SK-MEL-5 (cell line): ENCODE results near the gene AGBL4. TPM values are rescaled to one million over a fixed set of nuclear protein-coding genes. Genes with fewer than 3 reads are reported as not detected.

Source experiments
- DNase-seq: peaks from one replicate; pipeline ENCODE4 v3.0.0-alpha.2; 2016; ENCODE audit warnings: low read depth, low spot score
- in situ Hi-C: cut with HindIII; loops from 2 replicates; pipeline ENCODE4 v1.10.0; 2016; ENCODE audit warnings: low sequenced_read_pairs, high pct_unique_total_duplicates, low pct_unique_long_range_greater_than_20kb
- total RNA-seq: library from RNA; depleted of rRNA; stranded (reverse); fragments of >200 nt; shearing (Covaris generic); gene quantifications from 2 replicates; pipeline ENCODE4 v1.2.3, GENCODE V29; 2014

The AGBL4 gene
- total RNA-seq, 1 experiment from 2014 or later = 0.50 TPM

- in situ Hi-C loops = no loop called here
- DNase-seq = no peak
Measured at GRCh38 chr1:49541096-49541752, 482.5 kb downstream of the AGBL4 start.

DNA sequence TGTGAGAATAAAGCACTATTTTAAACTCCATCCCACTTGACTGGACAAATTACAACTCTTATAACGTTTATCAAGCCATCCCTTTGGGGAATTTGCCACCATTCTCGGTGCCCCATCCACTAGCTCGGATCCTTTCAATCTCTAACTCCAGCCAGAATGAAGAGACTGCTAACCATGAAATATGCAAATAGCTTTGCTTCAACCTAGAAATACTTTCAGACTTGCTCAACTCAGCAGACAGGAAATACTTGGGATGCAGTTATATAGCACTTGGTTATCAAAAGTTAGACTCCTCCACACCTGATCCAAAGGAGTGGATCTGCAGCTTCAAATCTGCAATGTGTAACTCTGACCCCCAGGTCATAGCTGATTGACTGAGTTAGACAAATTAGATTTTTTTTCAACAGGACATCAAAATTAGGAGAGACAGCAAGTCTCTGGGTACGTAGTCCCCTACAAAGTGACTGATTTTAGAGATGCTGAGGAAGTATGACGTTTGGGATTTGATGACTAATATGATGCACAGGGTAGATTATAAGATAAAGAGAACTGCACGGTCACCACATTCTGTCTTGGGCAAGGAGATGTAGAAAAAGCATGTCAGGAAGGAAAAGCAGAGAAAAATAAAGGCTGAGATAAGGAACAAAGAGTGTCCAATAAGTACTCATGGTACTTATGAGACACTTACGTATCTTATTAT, 496.0 kb downstream of the AGBL4 start:
- DNase-seq = no peak
- in situ Hi-C loops = no loop called here

GRCh38 chr1:49526672-49527071, 497.1 kb downstream of the AGBL4 start:
- no peak for DNase-seq
- in situ Hi-C loops = no loop called here

DNA sequence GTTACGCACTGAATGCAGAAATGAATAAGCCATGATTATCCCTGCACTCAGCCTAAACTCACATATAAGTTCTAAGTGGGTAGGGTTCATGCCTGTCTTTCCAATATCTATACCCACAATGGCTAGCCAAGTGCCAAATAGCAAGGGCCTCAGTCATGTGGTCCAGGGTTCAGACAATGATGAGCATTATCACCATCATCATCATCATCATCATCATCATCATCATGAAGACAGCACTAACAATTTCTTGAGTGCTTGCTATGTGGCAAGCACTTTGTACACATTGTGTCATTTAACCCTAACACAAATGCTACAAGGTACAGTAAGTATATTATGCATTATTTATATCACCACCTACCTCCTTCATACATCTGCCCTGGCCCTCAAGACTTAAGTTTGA, 500.0 kb downstream of the AGBL4 start:
- in situ Hi-C loops = no loop called here
- no peak for DNase-seq

- in situ Hi-C loops = no loop called here
- DNase-seq = no peak
Measured at GRCh38 chr1:49466961-49467360, 556.8 kb downstream of the AGBL4 start.

- no peak for DNase-seq
- in situ Hi-C loops = no loop called here
Measured at GRCh38 chr1:49465486-49466185, 558.1 kb downstream of the AGBL4 start.

GRCh38 chr1:49448200-49448599, 575.6 kb downstream of the AGBL4 start:
- in situ Hi-C loops = no loop called here
- DNase-seq = no peak

- in situ Hi-C loops = no loop called here
- no peak for DNase-seq
Measured at GRCh38 chr1:49436865-49437264, 586.9 kb downstream of the AGBL4 start.

- in situ Hi-C loops = no loop called here
- no peak for DNase-seq
Measured at GRCh38 chr1:49435291-49435690, 588.5 kb downstream of the AGBL4 start.

DNA sequence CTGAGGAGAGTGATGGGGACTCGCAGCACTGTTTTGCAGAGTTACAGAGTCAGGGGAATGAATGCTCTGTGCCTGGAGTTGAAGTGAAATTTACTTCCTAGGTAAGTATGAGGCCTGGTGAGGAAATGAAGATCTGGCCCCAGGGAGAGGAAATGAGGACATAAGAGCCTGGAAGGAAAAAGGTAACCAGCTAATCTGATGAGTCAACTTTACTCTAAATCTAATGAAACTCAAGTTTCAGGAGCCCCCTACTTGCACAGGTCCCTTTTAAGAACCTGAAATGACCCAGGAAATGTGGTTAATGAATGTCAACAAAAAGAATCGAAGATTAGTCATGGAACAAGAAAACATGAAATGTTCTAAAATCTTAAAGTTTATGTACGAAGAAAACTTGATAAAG, 599.0 kb downstream of the AGBL4 start:
- in situ Hi-C loops = no loop called here
- no peak for DNase-seq

GRCh38 chr1:49416758-49417157, 607.0 kb downstream of the AGBL4 start:
- in situ Hi-C loops = no loop called here
- no peak for DNase-seq

DNA sequence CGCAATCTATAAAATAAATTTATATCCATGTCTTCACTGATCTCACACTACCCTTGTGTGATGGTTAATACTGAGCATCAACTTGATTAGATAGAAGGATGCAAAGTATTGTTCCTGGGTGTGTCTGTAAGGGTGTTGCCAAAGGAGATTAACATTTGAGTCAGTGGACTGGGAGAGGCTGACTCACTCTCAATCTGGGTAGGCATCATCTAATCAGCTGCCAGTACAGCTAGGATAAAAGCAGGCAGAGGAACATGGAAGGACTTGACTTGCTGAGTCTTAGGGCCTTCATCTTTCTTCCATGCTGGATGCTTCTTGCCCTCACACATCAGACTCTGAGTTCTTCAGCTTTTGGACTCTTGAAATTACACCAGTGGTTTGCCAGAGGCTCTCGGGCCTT, 615.4 kb downstream of the AGBL4 start:
- in situ Hi-C loops = no loop called here
- no peak for DNase-seq

DNA sequence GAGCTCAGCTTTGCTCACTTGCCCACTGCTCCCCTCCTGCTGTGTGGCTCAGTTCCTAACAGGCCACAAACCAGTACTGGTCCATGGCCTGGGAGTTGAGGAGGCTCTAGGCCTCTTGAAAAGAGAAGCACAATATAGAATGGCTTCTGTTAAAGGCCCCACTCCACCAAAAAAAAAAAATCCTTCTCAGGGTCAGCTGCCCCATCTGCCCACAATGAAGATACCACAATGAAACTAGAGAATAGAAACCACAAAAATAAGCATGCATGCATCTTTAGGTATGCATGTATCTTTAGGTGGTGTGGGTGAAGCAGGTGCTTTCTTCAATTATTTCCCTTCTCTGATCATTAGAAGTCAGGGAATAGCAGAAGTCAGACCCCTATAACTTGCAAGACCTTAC, 626.7 kb downstream of the AGBL4 start:
- in situ Hi-C loops = no loop called here
- DNase-seq = no peak

DNA sequence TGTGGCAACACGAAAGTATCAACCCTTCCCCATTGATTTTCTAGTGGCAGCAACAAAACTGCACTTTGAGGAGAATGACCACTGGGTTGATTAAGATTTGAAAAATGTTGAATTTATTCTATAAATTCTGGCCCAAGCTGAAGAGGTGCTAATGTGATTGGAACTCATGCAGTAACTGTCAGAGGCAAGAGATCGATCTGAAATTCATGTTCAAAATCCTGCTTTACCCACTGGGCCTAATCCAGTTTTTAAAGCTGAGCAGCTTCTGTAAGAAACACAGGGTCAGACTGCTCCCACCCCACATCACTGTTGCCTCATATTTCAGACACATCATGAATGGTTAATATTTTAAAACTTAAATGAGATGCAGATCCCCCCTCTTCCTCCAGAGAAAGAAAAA, 629.6 kb downstream of the AGBL4 start:
- no peak for DNase-seq
- in situ Hi-C loops = no loop called here

DNA sequence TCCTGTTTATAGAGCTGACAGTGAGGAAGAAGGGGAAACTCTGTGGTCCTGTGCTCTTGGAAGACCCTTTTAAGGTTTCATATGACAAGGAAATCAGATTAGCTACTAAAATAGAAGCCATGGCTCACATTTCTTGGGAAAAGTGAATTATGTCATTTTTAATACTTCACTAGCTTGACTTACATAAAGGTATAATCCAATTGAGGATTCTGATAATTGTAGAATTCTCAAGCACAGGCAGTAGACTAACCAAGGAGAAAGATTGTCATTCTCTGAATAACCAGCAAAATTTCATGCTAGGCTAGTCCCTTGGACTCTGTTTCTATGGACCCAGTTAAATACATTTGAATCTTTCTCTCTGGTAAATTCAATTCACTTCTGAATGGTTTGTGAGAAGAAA, 634.1 kb downstream of the AGBL4 start:
- DNase-seq = no peak
- in situ Hi-C loops = no loop called here

DNA sequence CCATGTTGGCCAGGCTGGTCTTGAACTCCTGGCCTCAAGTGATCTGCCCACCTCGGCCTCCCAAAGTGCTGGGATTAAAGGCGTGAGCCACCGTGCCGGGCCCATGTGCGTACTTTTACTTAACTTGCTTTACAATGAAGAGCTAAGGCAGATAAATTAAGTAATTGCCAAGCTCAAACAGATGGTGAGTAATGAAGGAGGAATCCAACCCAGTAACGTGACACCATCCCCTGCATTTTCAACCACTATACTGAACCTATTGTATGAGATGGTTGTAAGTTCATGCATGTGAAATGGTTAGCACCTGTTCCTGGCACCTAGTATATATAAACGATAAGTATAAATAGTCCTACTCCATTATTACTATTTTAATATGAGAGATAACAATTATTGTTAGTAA, 659.1 kb downstream of the AGBL4 start:
- no peak for DNase-seq
- in situ Hi-C loops = no loop called here

GRCh38 chr1:49363628-49364027, 660.1 kb downstream of the AGBL4 start:
- in situ Hi-C loops = no loop called here
- no peak for DNase-seq

- in situ Hi-C loops = no loop called here
- no peak for DNase-seq
Measured at GRCh38 chr1:49358036-49358435, 665.7 kb downstream of the AGBL4 start.

DNA sequence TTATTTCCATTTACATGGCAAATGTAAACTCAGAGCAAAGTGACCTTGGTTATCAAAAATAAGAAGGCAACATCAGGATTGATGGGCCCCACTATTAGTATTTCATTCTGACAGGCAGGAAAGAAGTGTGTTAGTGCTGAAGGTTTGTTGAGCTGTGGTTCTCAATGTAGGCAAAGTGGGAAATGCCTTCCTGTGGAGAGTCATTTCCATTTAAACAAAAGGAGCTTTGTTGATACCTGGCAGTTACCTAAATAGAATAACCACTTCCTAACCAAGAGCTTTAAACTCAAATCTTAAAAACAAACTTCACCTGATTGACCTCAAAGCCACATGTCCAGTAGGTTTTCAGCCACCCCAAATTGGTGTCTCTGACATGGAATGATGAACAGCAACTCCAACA, 667.2 kb downstream of the AGBL4 start:
- in situ Hi-C loops = no loop called here
- DNase-seq = no peak
